Measurements from ENCODE around the gene MDGA2. TPM values are rescaled to one million over a fixed set of nuclear protein-coding genes. Genes with fewer than 3 reads are reported as not detected.

Gene MDGA2
- total and polyA plus RNA-seq, 2 of the 13 experiments (the other 11 are each of a cell fraction or from before 2014, with no cell fraction given): not detected

DNA sequence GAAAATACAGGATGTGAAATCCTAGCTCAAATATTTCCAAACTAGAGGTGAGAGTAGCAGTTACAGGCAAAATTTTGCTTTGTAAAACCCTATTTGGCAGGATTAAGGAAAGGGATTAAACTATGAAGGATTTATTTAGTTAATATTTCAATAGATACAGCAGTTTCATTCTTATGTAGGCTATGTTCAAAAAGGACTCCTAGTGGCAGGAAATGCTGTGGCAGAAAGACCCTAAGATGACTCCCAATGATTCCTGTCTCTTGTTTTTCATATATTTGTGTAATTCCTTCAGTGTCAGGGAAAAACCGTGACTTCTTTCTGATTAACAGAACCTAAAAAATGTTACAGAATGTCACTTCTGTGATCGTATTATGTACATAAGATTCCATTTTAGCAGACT is 724.3 kb downstream of the MDGA2 start:
- peaks cover 21% of the 10 kb centered on the region for H3K9me3 ChIP-seq (ENCODE audit: low read length)
- DNase-seq (ENCODE audit: low spot score): no peak
- no peaks in the 10 kb centered on the region for H3K79me2 ChIP-seq (ENCODE audit: insufficient read depth, low read length)
- BruUV-seq (replicated peaks): no TSS peak
- CTCF ChIA-PET (ENCODE audit: low intra/inter-chr PET ratio, low total read pairs): no interaction called here
- 0% methylated on average over 2 of the region's 2 CpGs for WGBS (ENCODE audit: low lambda C conversion rate)
- POLR2A ChIA-PET: no interaction called here
- no peaks in the 10 kb centered on the region for H4K20me1 ChIP-seq (ENCODE audit: insufficient read depth, low read length)
- H3K4me1 ChIP-seq (ENCODE audit: insufficient read depth, low read length): no peaks in the 10 kb centered on the region
- no peaks in the 10 kb centered on the region; a peak in 1 of 5 replicates for H3K27me3 ChIP-seq (ENCODE audit: control insufficient read depth in 1 of 2, insufficient read depth in 2 of 2, low read length in 2 of 2)
- no peak overlapping the region for H2AFZ ChIP-seq (ENCODE audit: low read length)
- intact Hi-C loops (cut with micrococcal nuclease; ENCODE audit: unreplicated experiment) (no loop called here), in situ Hi-C loops (cut with HindIII; ENCODE audit: extremely low pct_ligation_motif_present, low pct_unique_long_range_greater_than_20kb) (no loop called here)
- H3K27ac ChIP-seq (ENCODE audit: extremely low read length, insufficient read depth, low read length): no peak overlapping the region
- ATAC-seq: no peak
- no peak for FAIRE-seq
- H3K9ac ChIP-seq (ENCODE audit: insufficient read depth, low read depth, low read length): no peak overlapping the region
- no peaks in the 10 kb centered on the region for H3K36me3 ChIP-seq (replicated peaks in 1 of 2; ENCODE audit: control insufficient read depth in 1 of 2, insufficient read depth in 2 of 2, low read length in 2 of 2)
- no peak overlapping the region for H3K4me2 ChIP-seq (ENCODE audit: low read depth, low read length)
- H3K4me3 ChIP-seq (replicated peaks in 1 of 3; ENCODE audit: insufficient read depth in 1 of 3, low read depth in 2 of 3, low read length in 3 of 3): no peak overlapping the region
- TF ChIP-seq MEF2D (CRISPR knock-in tag; IDR thresholded peaks at IDR 0.05) (no peak), RORA (CRISPR knock-in tag; IDR thresholded peaks at IDR 0.05) (no peak), ZNF441 (CRISPR knock-in tag; IDR thresholded peaks at IDR 0.05; ENCODE audit: borderline replicate concordance) (no peak), HES4 (CRISPR knock-in tag; IDR thresholded peaks at IDR 0.05; ENCODE audit: borderline replicate concordance) (no peak), ZFP36L1 (CRISPR knock-in tag; IDR thresholded peaks at IDR 0.05) (no peak), EP300 (IDR thresholded peaks at IDR 0.05; ENCODE audit: low read depth in 2 of 2, low read length in 2 of 2) (no peak), EP300 (CRISPR knock-in tag; IDR thresholded peaks at IDR 0.05; ENCODE audit: borderline replicate concordance) (no peak), HNRNPL (IDR thresholded peaks at IDR 0.05; ENCODE audit: low read depth, low read length) (no peak), ZNF350 (CRISPR knock-in tag; IDR thresholded peaks at IDR 0.05; ENCODE audit: borderline replicate concordance, low read depth) (no peak), ARNT2 (CRISPR knock-in tag; IDR thresholded peaks at IDR 0.05; ENCODE audit: low read depth) (no peak)
- TF ChIP-seq, protein P1, sequence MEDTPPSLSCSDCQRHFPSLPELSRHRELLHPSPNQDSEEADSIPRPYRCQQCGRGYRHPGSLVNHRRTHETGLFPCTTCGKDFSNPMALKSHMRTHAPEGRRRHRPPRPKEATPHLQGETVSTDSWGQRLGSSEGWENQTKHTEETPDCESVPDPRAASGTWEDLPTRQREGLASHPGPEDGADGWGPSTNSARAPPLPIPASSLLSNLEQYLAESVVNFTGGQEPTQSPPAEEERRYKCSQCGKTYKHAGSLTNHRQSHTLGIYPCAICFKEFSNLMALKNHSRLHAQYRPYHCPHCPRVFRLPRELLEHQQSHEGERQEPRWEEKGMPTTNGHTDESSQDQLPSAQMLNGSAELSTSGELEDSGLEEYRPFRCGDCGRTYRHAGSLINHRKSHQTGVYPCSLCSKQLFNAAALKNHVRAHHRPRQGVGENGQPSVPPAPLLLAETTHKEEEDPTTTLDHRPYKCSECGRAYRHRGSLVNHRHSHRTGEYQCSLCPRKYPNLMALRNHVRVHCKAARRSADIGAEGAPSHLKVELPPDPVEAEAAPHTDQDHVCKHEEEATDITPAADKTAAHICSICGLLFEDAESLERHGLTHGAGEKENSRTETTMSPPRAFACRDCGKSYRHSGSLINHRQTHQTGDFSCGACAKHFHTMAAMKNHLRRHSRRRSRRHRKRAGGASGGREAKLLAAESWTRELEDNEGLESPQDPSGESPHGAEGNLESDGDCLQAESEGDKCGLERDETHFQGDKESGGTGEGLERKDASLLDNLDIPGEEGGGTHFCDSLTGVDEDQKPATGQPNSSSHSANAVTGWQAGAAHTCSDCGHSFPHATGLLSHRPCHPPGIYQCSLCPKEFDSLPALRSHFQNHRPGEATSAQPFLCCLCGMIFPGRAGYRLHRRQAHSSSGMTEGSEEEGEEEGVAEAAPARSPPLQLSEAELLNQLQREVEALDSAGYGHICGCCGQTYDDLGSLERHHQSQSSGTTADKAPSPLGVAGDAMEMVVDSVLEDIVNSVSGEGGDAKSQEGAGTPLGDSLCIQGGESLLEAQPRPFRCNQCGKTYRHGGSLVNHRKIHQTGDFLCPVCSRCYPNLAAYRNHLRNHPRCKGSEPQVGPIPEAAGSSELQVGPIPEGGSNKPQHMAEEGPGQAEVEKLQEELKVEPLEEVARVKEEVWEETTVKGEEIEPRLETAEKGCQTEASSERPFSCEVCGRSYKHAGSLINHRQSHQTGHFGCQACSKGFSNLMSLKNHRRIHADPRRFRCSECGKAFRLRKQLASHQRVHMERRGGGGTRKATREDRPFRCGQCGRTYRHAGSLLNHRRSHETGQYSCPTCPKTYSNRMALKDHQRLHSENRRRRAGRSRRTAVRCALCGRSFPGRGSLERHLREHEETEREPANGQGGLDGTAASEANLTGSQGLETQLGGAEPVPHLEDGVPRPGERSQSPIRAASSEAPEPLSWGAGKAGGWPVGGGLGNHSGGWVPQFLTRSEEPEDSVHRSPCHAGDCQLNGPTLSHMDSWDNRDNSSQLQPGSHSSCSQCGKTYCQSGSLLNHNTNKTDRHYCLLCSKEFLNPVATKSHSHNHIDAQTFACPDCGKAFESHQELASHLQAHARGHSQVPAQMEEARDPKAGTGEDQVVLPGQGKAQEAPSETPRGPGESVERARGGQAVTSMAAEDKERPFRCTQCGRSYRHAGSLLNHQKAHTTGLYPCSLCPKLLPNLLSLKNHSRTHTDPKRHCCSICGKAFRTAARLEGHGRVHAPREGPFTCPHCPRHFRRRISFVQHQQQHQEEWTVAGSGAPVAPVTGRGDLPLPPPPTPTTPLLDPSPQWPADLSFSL (CRISPR knock-in tag; IDR thresholded peaks at IDR 0.05): no peak
- TF ChIP-seq, protein P2, sequence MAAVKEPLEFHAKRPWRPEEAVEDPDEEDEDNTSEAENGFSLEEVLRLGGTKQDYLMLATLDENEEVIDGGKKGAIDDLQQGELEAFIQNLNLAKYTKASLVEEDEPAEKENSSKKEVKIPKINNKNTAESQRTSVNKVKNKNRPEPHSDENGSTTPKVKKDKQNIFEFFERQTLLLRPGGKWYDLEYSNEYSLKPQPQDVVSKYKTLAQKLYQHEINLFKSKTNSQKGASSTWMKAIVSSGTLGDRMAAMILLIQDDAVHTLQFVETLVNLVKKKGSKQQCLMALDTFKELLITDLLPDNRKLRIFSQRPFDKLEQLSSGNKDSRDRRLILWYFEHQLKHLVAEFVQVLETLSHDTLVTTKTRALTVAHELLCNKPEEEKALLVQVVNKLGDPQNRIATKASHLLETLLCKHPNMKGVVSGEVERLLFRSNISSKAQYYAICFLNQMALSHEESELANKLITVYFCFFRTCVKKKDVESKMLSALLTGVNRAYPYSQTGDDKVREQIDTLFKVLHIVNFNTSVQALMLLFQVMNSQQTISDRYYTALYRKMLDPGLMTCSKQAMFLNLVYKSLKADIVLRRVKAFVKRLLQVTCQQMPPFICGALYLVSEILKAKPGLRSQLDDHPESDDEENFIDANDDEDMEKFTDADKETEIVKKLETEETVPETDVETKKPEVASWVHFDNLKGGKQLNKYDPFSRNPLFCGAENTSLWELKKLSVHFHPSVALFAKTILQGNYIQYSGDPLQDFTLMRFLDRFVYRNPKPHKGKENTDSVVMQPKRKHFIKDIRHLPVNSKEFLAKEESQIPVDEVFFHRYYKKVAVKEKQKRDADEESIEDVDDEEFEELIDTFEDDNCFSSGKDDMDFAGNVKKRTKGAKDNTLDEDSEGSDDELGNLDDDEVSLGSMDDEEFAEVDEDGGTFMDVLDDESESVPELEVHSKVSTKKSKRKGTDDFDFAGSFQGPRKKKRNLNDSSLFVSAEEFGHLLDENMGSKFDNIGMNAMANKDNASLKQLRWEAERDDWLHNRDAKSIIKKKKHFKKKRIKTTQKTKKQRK (IDR thresholded peaks at IDR 0.05; ENCODE audit: low read length): no peak
- TF ChIP-seq, protein P3, sequence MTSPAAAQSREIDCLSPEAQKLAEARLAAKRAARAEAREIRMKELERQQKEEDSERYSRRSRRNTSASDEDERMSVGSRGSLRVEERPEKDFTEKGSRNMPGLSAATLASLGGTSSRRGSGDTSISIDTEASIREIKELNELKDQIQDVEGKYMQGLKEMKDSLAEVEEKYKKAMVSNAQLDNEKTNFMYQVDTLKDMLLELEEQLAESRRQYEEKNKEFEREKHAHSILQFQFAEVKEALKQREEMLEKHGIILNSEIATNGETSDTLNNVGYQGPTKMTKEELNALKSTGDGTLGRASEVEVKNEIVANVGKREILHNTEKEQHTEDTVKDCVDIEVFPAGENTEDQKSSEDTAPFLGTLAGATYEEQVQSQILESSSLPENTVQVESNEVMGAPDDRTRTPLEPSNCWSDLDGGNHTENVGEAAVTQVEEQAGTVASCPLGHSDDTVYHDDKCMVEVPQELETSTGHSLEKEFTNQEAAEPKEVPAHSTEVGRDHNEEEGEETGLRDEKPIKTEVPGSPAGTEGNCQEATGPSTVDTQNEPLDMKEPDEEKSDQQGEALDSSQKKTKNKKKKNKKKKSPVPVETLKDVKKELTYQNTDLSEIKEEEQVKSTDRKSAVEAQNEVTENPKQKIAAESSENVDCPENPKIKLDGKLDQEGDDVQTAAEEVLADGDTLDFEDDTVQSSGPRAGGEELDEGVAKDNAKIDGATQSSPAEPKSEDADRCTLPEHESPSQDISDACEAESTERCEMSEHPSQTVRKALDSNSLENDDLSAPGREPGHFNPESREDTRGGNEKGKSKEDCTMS (CRISPR knock-in tag; conservative IDR thresholded peaks at IDR 0.05): no peak

Measured in HepG2 (cell line).